Fibroblast of the aortic adventitia (primary cell): ENCODE data around the gene DDX31. TPM values are rescaled to one million over a fixed set of nuclear protein-coding genes. Genes with fewer than 3 reads are reported as not detected.

Experiments used
- DNase-seq: peaks from one replicate; pipeline ENCODE4 v3.0.0-alpha.2; 2010; ENCODE audit warnings: low read depth
- H3K4me3 ChIP-seq: 2 replicates; pipeline ENCODE4 v1.5.1; 2011; ENCODE audit warnings: low read depth, mild to moderate bottlenecking, control low read depth, low read length, moderate library complexity
- CTCF ChIP-seq: IDR thresholded peaks from 2 replicates; pipeline ENCODE4 v1.5.1; 2011; ENCODE audit warnings: mild to moderate bottlenecking, low read length, control low read depth, inconsistent platforms; ENCODE audit not compliant: insufficient read depth
- total RNA-seq: library from RNA; depleted of rRNA; stranded (reverse); fragments of >200 nt; gene quantifications from 2 replicates; pipeline ENCODE4 v1.2.3, GENCODE V29; 2012; ENCODE audit warnings: low replicate concordance

DDX31 gene
- total RNA-seq, 1 donor, result 13.5 TPM

- H3K4me3 ChIP-seq, result no peak overlapping the region
- DNase-seq, result no peak
- TF ChIP-seq CTCF, result no peak
Measured at GRCh38 chr9:132584601-132585560, 84.9 kb downstream of the DDX31 start.

GRCh38 chr9:132583584-132584304 lies 86.0 kb downstream of the DDX31 start:
- DNase-seq, result no peak
- no peak overlapping the region for H3K4me3 ChIP-seq
- no peak for TF ChIP-seq CTCF

- no peak for DNase-seq
- H3K4me3 ChIP-seq, result no peak overlapping the region
- TF ChIP-seq CTCF, result no peak
Measured at GRCh38 chr9:132582786-132583583, 86.8 kb downstream of the DDX31 start.

GRCh38 chr9:132582276-132582785 lies 87.5 kb downstream of the DDX31 start, which contains the start of gene BARHL1:
BARHL1 (plus strand) TSS chr9:132582606; CDS start chr9:132582798, 192 bp downstream.
- no peak for TF ChIP-seq CTCF
- H3K4me3 ChIP-seq, result peak within 1 kb of the TSS; percentile 53
- no peak for DNase-seq

- TF ChIP-seq CTCF, result no peak
- DNase-seq, result no peak
- H3K4me3 ChIP-seq, result no peak overlapping the region
Measured at GRCh38 chr9:132579427-132579798, 90.4 kb downstream of the DDX31 start.

- DNase-seq, result no peak
- H3K4me3 ChIP-seq, result no peak overlapping the region
- no peak for TF ChIP-seq CTCF
Measured at GRCh38 chr9:132578367-132578932, 91.3 kb downstream of the DDX31 start.
